ENCODE data around the gene CNBD2. TPM values are rescaled to one million over a fixed set of nuclear protein-coding genes. Genes with fewer than 3 reads are reported as not detected.
"Not testable (repeated sequence)": the region's sequence is repeated elsewhere in the genome, so short reads cannot be mapped to it uniquely, and the experiment has no call there.

Gene CNBD2
- 1 to 10 TPM in 1 of 4 donors, under 1 TPM in 3; 0.34 to 1.1 (median 0.65) TPM for polyA plus RNA-seq (ENCODE audit: insufficient read length in 4 of 4)

GRCh38 chr20:35967979-35968640, at the start of gene CNBD2:
Gene CNBD2 (plus strand): TSS chr20:35968590. CDS start chr20:35968763, 173 bp downstream.
- no peak for DNase-seq (ENCODE audit: low read depth in 4 of 4, low spot score in 3 of 4)

- no peak for DNase-seq (ENCODE audit: low read depth in 4 of 4, low spot score in 3 of 4)
Measured at GRCh38 chr20:35920523-35920922, 47.9 kb upstream of the CNBD2 start.

- DNase-seq (ENCODE audit: low read depth in 4 of 4, low spot score in 3 of 4), result no peak
Measured at GRCh38 chr20:35929301-35929700, 39.1 kb upstream of the CNBD2 start.

GRCh38 chr20:35934050-35934449, 34.3 kb upstream of the CNBD2 start:
- no peak for DNase-seq (ENCODE audit: low read depth in 4 of 4, low spot score in 3 of 4)

GRCh38 chr20:35939264-35939663, 29.1 kb upstream of the CNBD2 start:
- DNase-seq (ENCODE audit: low read depth in 4 of 4, low spot score in 3 of 4), result no peak

- no peak for DNase-seq (ENCODE audit: low read depth in 4 of 4, low spot score in 3 of 4)
Measured at GRCh38 chr20:35941620-35942019, 26.8 kb upstream of the CNBD2 start.

GRCh38 chr20:35942243-35942642, 26.1 kb upstream of the CNBD2 start:
- DNase-seq (ENCODE audit: low read depth in 4 of 4, low spot score in 3 of 4), result no peak

- no peak for DNase-seq (ENCODE audit: low read depth in 4 of 4, low spot score in 3 of 4)
Measured at GRCh38 chr20:35947489-35947888, 20.9 kb upstream of the CNBD2 start.

- no peak for DNase-seq (ENCODE audit: low read depth in 4 of 4, low spot score in 3 of 4)
Measured at GRCh38 chr20:35947907-35948306, 20.5 kb upstream of the CNBD2 start.

GRCh38 chr20:35950093-35950492, 18.3 kb upstream of the CNBD2 start:
- DNase-seq (ENCODE audit: low read depth in 4 of 4, low spot score in 3 of 4), result no peak

GRCh38 chr20:35952080-35952479, 16.3 kb upstream of the CNBD2 start:
- DNase-seq (ENCODE audit: low read depth in 4 of 4, low spot score in 3 of 4), result not testable (repeated sequence)

- no peak for DNase-seq (ENCODE audit: low read depth in 4 of 4, low spot score in 3 of 4)
Measured at GRCh38 chr20:35952480-35953386, 15.7 kb upstream of the CNBD2 start.

- DNase-seq (ENCODE audit: low read depth in 4 of 4, low spot score in 3 of 4), result peak in 1 of 4 donors; percentile 20
Measured at GRCh38 chr20:35953387-35954199, 14.8 kb upstream of the CNBD2 start.

- DNase-seq (ENCODE audit: low read depth in 4 of 4, low spot score in 3 of 4), result peak; percentile 91 to 97 (median 96)
Measured at GRCh38 chr20:35954200-35954906, 14.0 kb upstream of the CNBD2 start, which contains the start of gene SCAND1. Gene SCAND1 (minus strand): TSS chr20:35954502. CDS start chr20:35954284, 218 bp downstream.

- no peak for DNase-seq (ENCODE audit: low read depth in 4 of 4, low spot score in 3 of 4)
Measured at GRCh38 chr20:35954907-35955251, 13.5 kb upstream of the CNBD2 start.

GRCh38 chr20:35956616-35957015, 11.8 kb upstream of the CNBD2 start:
- DNase-seq (ENCODE audit: low read depth in 4 of 4, low spot score in 3 of 4), result no peak

GRCh38 chr20:35959291-35959690, 9.1 kb upstream of the CNBD2 start:
- not testable (repeated sequence) for DNase-seq (ENCODE audit: low read depth in 4 of 4, low spot score in 3 of 4)

GRCh38 chr20:35963878-35964277, 4.5 kb upstream of the CNBD2 start:
- no peak for DNase-seq (ENCODE audit: low read depth in 4 of 4, low spot score in 3 of 4)

- no peak for DNase-seq (ENCODE audit: low read depth in 4 of 4, low spot score in 3 of 4)
Measured at GRCh38 chr20:35968930-35969329, 540 bp downstream of the CNBD2 start.

- DNase-seq (ENCODE audit: low read depth in 4 of 4, low spot score in 3 of 4), result no peak
Measured at GRCh38 chr20:35971981-35972380, 3.6 kb downstream of the CNBD2 start.
